ENCODE measurements around the gene AUTS2. TPM values are rescaled to one million over a fixed set of nuclear protein-coding genes. Genes with fewer than 3 reads are reported as not detected.

The AUTS2 gene
- total RNA-seq, 1 donor from 2014 or later, result 80.6 TPM

GRCh38 chr7:70523989-70524351 lies 925.7 kb downstream of the AUTS2 start:
- DNase-seq (ENCODE audit: extremely low spot score, unreplicated experiment), result no peak
- Mint-ChIP-seq H3K9me3 (ENCODE audit: unreplicated experiment) (no peaks in the 10 kb centered on the region), H3K4me3 (ENCODE audit: unreplicated experiment) (no peak overlapping the region), H3K27ac (ENCODE audit: unreplicated experiment) (no peak overlapping the region), H3K27me3 (ENCODE audit: unreplicated experiment) (no peaks in the 10 kb centered on the region), H3K4me1 (ENCODE audit: unreplicated experiment) (peaks cover 15% of the 10 kb centered on the region), H3K36me3 (ENCODE audit: unreplicated experiment) (no peaks in the 10 kb centered on the region)
- TF ChIP-seq CTCF (IDR thresholded peaks at IDR 0.05), result no peak

GRCh38 chr7:70525991-70526390 lies 927.7 kb downstream of the AUTS2 start:
- no peak for TF ChIP-seq CTCF (IDR thresholded peaks at IDR 0.05)
- Mint-ChIP-seq H3K4me1 (ENCODE audit: unreplicated experiment) (peaks cover 4% of the 10 kb centered on the region), H3K36me3 (ENCODE audit: unreplicated experiment) (no peaks in the 10 kb centered on the region)

GRCh38 chr7:70527520-70528115 lies 929.3 kb downstream of the AUTS2 start:
- Mint-ChIP-seq H3K27me3 (ENCODE audit: unreplicated experiment) (no peaks in the 10 kb centered on the region), H3K9me3 (ENCODE audit: unreplicated experiment) (no peaks in the 10 kb centered on the region), H3K4me3 (ENCODE audit: unreplicated experiment) (no peak overlapping the region), H3K27ac (ENCODE audit: unreplicated experiment) (no peak overlapping the region), H3K36me3 (ENCODE audit: unreplicated experiment) (peaks cover 2% of the 10 kb centered on the region), H3K4me1 (ENCODE audit: unreplicated experiment) (no peaks in the 10 kb centered on the region)
- DNase-seq (ENCODE audit: extremely low spot score, unreplicated experiment), result no peak
- no peak for TF ChIP-seq CTCF (IDR thresholded peaks at IDR 0.05)

More at GRCh38 chr7:70525991-70526390, 927.7 kb downstream of the AUTS2 start:
- Mint-ChIP-seq H3K27ac (ENCODE audit: unreplicated experiment) (no peak overlapping the region), H3K27me3 (ENCODE audit: unreplicated experiment) (no peaks in the 10 kb centered on the region), H3K4me3 (ENCODE audit: unreplicated experiment) (no peak overlapping the region), H3K9me3 (ENCODE audit: unreplicated experiment) (no peaks in the 10 kb centered on the region)
- DNase-seq (ENCODE audit: extremely low spot score, unreplicated experiment), result no peak

- TF ChIP-seq CTCF (IDR thresholded peaks at IDR 0.05), result no peak
- no peak overlapping the region for H3K27ac Mint-ChIP-seq (ENCODE audit: unreplicated experiment)
- peaks cover 2% of the 10 kb centered on the region for H3K36me3 Mint-ChIP-seq (ENCODE audit: unreplicated experiment)
- H3K9me3 Mint-ChIP-seq (ENCODE audit: unreplicated experiment), result no peaks in the 10 kb centered on the region
- no peak overlapping the region for H3K4me3 Mint-ChIP-seq (ENCODE audit: unreplicated experiment)
- no peaks in the 10 kb centered on the region for H3K27me3 Mint-ChIP-seq (ENCODE audit: unreplicated experiment)
- DNase-seq (ENCODE audit: extremely low spot score, unreplicated experiment), result no peak
- H3K4me1 Mint-ChIP-seq (ENCODE audit: unreplicated experiment), result no peaks in the 10 kb centered on the region
These were observed 931.2 kb downstream of the AUTS2 start for GRCh38 chr7:70529436-70529835.

GRCh38 chr7:70529914-70530585 lies 931.8 kb downstream of the AUTS2 start:
- H3K27me3 Mint-ChIP-seq (ENCODE audit: unreplicated experiment), result no peaks in the 10 kb centered on the region
- no peak overlapping the region for H3K4me3 Mint-ChIP-seq (ENCODE audit: unreplicated experiment)
- peaks cover 2% of the 10 kb centered on the region for H3K36me3 Mint-ChIP-seq (ENCODE audit: unreplicated experiment)
- no peak overlapping the region for H3K27ac Mint-ChIP-seq (ENCODE audit: unreplicated experiment)
- TF ChIP-seq CTCF (IDR thresholded peaks at IDR 0.05), result no peak
- no peaks in the 10 kb centered on the region for H3K9me3 Mint-ChIP-seq (ENCODE audit: unreplicated experiment)
- no peak for DNase-seq (ENCODE audit: extremely low spot score, unreplicated experiment)
- H3K4me1 Mint-ChIP-seq (ENCODE audit: unreplicated experiment), result no peaks in the 10 kb centered on the region
